ENCODE measurements around the gene BMI1. TPM values are rescaled to one million over a fixed set of nuclear protein-coding genes. Genes with fewer than 3 reads are reported as not detected.

BMI1 gene
- total and polyA plus RNA-seq, 2 donors (not counting 1 experiment from before 2014, with no cell fraction given), result 18.0 to 83.8 TPM

GRCh38 chr10:22319980-22320558 is 830 bp upstream of the BMI1 start:
- no peaks in the 10 kb centered on the region for H3K9me3 Mint-ChIP-seq (ENCODE audit: insufficient read depth)
- intact Hi-C loops (cut with micrococcal nuclease), result loop anchor here (2.0 to 5.0 kb wide), 4 partner anchors 287 to 1117 kb away; partner anchors contain the start of genes DNAJC1, OTUD1 and PIP4K2A
- peaks cover 61% of the 10 kb centered on the region for H3K4me1 Mint-ChIP-seq
- peak overlapping the region; percentile 93 for H3K4me3 Mint-ChIP-seq
- Histone ChIP-seq H4K20me1 (ENCODE audit: control insufficient read depth, insufficient read depth, low read length, poor library complexity, severe bottlenecking) (peaks cover 12% of the 10 kb centered on the region), H3K79me2 (ENCODE audit: control insufficient read depth, insufficient read depth, low read length) (peaks cover 20% of the 10 kb centered on the region), H2AFZ (ENCODE audit: insufficient read depth, low read depth, low read length, poor library complexity, severe bottlenecking) (peak overlapping the region; percentile 64), H3K36me3 (replicated peaks in 1 of 2; ENCODE audit: control extremely low read depth in 1 of 2, control insufficient read depth in 1 of 2, extremely low read depth in 1 of 2, insufficient read depth in 2 of 2, low read length in 1 of 2) (no peaks in the 10 kb centered on the region), H3K27ac (ENCODE audit: low read length in 2 of 2) (peak overlapping the region; percentile 39 to 61), H3K4me3 (ENCODE audit: control extremely low read depth in 1 of 5, extremely low read depth in 1 of 5, insufficient read depth in 1 of 5, low read depth in 2 of 5, low read length in 4 of 5) (peak overlapping the region; percentile 29 to 85 (median 62)), H3K9ac (ENCODE audit: low read length) (peak overlapping the region; percentile 63), H3K4me2 (replicated peaks; ENCODE audit: low read depth, low read length, poor library complexity, severe bottlenecking) (peak overlapping the region; percentile 73), H3K27me3 (replicated peaks in 1 of 4; ENCODE audit: control extremely low read depth in 1 of 4, control insufficient read depth in 3 of 4, insufficient read depth in 4 of 4, low read length in 3 of 4) (peaks cover 0 to 16% (median 4%) of the 10 kb centered on the region in 4 experiments), H3K9me3 (ENCODE audit: control extremely low read depth in 1 of 3, control insufficient read depth in 2 of 3, insufficient read depth in 1 of 3, low read length in 2 of 3) (no peaks in the 10 kb centered on the region), H3K4me1 (ENCODE audit: control insufficient read depth in 2 of 2, insufficient read depth in 2 of 2, low read length in 2 of 2) (peaks cover 49 to 58% of the 10 kb centered on the region in 2 donors)
- under 1% methylated on average over 22 of the region's 30 CpGs for WGBS (ENCODE audit: insufficient coverage)
- peak overlapping the region; percentile 95 for H3K27ac Mint-ChIP-seq
- ChIA-PET CTCF (interaction anchor here (1.1 to 1.3 kb wide), 2 partner anchors 61 to 92 kb away, joined by 3 to 7 read pairs; no protein-coding TSS in a partner anchor), POLR2A (interaction anchor here (0.7 to 2.8 kb wide), 2 partner anchors 20 to 67 kb away, joined by 4 to 14 read pairs; no protein-coding TSS in a partner anchor)
- peak; percentile 55 for DNase-seq
- TF ChIP-seq, protein P1, sequence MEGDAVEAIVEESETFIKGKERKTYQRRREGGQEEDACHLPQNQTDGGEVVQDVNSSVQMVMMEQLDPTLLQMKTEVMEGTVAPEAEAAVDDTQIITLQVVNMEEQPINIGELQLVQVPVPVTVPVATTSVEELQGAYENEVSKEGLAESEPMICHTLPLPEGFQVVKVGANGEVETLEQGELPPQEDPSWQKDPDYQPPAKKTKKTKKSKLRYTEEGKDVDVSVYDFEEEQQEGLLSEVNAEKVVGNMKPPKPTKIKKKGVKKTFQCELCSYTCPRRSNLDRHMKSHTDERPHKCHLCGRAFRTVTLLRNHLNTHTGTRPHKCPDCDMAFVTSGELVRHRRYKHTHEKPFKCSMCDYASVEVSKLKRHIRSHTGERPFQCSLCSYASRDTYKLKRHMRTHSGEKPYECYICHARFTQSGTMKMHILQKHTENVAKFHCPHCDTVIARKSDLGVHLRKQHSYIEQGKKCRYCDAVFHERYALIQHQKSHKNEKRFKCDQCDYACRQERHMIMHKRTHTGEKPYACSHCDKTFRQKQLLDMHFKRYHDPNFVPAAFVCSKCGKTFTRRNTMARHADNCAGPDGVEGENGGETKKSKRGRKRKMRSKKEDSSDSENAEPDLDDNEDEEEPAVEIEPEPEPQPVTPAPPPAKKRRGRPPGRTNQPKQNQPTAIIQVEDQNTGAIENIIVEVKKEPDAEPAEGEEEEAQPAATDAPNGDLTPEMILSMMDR (IDR thresholded peaks at IDR 0.05), result no peak
- no peak for TF ChIP-seq EZH2 (IDR thresholded peaks at IDR 0.05; ENCODE audit: borderline replicate concordance, insufficient read depth, low read depth, low read length, poor library complexity, severe bottlenecking)
- no peaks in the 10 kb centered on the region for H3K27me3 Mint-ChIP-seq
- ATAC-seq (ENCODE audit: low read depth), result no peak

All from B cell (primary cell).